GM19035 (cell line): ENCODE results near the gene DBP.
A peak's percentile ranks its signal among the peaks of the same experiment; 100 is the strongest.
"Not testable (repeated sequence)": the region's sequence is repeated elsewhere in the genome, so short reads cannot be mapped to it uniquely, and the experiment has no call there.

Source experiments
- ATAC-seq: cut with Tn5 transposase; IDR thresholded peaks from one replicate; pipeline ENCODE4 v1.9.1; 2021; ENCODE audit not compliant: unreplicated experiment

DBP gene

DNA sequence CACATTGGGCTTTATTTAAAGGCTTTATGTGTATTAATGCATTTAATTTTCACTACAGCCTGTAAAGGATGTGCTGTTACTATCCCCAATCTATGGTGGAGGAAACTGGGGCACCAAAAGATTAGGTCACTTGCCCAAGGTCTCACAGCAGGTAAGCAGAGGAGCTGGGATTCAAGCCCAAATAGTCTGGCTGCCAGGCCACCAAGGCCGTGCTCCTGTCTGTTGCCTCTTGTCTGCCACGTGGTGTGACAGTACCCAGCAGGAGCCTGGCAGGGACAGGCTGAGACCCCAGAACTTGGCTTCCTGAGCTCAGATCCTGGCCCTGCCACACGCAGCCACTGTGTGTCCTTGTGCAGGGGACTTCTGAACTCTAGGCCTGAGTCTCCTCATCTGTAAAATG is 31.2 kb upstream of the DBP start:
- no peak for ATAC-seq

DNA sequence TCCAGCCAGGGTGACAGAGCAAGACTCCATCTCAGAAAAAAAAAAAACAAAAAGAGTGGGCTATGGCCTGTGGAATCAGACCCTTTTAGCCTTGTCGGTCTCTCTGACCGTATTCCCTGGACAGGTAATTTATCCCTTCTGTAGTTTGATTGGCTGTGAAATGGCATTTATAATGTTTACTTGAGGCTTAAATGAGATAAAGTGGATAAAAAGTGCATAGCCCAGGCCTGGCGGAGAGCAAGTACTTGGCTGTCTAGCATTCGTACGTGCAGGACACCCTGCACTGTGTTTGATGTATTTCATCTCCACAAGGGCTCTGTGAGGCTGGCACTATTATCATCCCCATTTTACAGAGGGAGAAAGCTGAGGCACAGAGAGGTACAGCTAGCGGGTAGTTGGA is 28.6 kb upstream of the DBP start:
- no peak for ATAC-seq

DNA sequence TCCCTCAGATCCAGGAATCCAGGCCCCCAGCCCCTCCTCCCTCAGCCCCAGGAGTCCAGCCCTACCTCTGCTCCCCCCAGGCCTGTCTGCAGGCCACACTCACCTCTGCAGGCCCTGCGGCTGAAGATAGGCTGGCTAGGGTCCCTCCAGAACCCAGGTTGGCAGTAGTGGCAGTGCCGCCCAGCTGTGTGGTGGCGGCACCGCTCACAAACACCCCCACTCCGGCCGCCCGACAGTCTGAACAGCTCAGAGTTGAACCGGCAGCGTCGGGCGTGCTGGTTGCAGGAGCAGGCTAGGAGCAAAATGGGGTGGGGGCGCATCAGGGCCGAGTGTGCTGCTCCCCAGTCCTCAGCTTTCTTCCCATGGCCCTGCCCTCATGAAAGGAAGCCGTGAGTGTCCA is 27.3 kb upstream of the DBP start:
- no peak for ATAC-seq

DNA sequence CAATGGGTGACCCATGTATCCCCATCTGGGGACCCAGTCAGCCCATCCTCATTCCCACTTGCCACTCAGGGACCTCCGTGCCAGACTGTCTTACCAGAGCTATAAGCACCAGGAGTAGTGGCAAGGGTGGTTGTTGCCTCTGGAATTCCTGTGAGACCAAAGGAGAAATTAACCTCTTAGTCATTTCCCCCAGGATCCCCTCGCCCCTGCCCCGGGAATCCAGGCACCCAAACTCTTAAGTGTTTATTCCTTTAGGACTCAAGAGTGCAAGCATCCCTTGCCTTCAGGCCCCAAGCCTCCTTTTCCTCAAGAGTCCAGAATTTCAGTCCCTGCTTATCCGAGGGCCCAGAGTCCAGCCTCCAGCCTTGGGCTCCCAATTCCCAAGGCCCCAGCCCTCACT is 26.5 kb upstream of the DBP start:
- ATAC-seq: no peak

DNA sequence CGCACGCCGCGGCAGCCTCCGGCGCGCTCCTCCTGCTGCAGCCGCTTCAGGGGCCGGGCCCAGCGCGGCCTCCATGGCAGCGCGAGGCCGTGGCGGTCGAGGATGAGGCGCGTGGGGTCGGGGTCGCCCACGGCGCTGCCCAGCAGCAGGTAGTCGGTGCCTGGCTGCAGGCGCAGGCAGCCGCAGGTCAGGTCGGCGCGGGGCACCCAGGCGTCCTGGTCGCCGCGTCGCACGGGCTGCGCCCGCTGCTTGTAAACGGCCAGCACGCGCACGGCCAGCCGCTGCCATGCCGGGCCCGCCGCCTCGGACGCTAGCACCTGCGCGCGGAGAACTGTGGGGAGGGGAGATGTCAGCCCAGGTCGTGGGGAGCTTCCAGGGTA is 24.5 kb upstream of the DBP start:
- no peak for ATAC-seq

DNA sequence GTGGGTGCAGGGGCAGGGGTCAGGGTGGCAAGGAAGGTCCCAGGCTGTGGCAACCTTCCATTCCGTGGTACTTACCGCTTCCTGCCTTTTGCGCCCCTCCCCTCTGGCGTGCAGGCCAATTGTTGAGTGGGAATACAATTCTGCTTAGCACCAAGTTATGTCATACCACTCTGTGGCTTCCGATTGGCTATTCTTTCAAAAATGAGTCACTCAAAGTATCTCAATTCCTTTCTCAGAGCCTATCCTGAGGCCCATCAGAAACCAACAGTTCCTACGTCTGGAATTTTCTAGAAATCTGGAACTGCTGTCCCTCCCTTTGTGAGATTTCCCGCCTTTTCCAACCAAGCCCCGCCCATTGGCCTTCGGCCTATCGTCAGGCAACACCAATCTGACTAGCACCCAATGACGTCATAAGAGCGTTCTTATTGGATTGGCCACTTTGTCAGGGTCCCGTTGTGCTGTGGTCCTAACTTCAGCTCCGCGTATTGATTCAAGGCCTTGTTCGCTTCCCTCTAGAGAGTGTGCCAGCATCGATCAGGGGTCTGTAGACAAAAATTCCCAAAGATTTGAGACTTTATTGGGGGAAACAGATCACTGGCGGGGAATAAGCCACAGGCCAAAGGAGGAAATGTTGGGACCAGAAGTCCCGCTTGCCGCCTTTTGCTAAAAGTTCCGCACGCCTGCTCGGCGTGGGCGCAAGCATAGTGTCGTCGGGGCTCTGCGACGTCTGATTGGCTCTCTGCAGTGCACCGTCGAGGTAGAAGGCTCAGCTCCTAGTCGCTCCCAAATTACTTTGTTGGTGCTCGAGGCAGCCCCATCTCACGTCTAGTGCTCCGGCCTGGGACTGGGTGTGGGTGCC is 23.9 kb upstream of the DBP start:
- peak; percentile 89 for ATAC-seq

DNA sequence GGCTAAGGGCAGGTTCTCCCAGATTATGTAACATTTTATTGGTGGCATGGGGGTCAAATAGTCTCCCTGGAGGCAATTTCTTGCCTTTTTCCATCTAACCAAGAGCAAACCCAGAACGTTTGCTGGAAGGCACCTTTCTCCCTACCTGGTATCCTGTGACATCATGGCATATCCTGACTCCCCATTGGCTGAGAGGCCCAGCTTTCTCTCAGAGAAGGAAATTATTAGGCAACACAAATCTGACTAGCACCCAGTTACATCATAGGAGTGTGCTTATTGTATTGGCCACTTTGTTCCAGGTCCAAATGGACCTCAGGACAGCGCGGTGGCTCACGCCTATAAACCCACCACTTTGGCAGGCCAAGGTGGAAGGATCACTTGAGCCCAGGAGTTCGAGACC is 22.6 kb upstream of the DBP start:
- no peak for ATAC-seq

DNA sequence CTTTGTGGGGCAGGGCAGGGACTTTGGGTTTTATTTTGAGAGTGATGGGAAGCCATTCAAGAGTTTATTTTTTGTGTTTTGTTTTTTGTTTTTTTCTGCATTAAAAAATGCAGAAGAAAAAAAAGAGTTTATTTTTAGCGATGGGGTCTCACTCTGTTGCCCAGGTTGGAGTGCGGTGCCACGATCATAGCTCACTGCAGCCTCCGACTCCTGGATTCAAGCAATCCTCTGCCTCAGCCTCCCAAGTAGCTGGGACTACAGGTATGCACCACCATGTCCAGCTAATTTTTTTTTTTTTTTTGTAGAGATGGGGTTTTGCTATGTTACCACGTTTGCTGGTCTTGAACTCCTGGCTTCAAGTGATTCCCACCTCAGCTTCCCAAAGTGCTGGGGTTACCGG is 21.3 kb upstream of the DBP start:
- ATAC-seq: no peak

DNA sequence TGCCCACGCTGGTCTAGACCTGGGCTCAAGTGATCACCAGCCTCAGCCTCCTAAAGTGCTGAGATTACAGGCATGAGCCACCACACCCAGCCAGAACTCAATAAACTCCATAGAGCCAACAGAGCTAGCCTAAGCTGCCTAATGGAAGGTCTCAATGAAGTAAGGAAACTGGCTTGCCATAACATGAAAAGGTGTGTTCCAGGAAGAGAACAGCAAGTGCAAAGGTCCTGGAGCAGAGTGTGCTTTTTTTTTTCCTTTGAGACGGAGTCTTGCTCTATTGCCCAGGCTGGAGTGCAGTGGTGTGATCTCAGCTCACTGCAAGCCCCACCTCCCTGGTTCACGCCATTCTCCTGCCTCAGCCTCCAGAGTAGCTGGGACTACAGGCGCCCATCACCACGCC is 20.6 kb upstream of the DBP start:
- not testable (repeated sequence) for ATAC-seq

DNA sequence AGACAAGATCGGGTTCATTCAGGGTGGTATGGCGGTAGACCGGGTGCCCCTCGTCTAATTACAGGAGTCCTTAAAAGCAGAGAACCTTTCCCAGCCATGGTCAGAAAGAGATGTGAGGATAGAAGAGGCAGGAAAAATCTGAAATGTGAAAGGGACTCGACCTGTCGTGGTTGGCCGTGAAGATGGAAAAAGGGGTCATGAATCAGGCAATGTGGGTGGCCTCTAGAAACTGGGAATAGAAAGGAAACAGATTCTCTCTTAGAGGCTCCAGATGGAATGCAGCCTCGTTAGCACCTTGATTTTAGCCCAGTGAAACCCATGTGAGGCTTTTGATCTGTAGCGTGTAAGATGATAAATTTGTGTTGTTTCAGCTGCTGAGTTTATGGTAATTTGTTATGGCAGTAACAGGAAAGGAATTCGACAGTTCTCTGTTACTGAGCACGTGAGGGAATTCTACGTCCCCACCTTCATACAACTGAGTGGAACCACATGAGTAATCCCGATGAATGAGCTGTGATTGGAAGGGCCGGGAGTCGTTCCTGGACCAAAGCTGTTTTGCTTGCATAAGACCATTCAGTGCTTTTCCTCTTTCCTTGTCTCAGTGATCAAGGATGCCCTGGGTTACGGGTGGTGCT is 19.8 kb upstream of the DBP start:
- no peak for ATAC-seq

DNA sequence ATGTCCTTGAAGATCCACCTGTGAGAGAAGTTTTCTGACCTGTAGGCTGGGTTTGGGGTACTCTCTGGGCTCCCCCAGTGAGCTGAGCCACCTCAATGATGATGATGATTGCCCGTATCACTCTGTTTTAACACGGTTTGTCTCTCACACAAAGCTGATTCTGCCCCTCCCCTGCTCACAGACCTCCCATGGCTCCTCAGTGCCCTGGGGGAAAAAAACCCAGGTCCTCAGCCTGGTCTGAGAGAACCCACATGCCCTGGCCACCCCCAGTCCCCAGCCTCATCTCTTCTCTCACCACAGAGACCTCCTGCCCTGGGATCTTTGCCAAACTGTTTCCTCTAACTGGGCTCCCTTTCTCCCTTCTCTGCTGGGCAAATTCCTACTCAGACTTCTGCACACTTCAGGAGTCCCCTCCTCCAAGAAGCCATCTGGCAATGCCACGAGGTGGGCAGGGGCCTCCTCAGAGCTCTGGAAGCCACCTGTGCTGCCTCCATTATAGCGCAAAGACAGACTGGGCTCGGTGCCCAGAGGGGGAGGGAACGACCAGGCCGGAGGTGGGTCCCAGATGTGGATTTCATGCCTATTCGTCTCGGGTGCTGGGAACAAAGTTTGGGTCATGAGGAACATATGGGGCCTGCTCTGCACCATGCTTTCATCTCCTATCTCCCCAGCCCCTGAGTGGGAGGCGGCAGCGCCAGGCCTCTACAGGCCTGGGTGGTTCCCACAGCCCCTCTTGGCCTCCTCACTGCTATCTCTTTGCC is 17.3 kb upstream of the DBP start:
- no peak for ATAC-seq

DNA sequence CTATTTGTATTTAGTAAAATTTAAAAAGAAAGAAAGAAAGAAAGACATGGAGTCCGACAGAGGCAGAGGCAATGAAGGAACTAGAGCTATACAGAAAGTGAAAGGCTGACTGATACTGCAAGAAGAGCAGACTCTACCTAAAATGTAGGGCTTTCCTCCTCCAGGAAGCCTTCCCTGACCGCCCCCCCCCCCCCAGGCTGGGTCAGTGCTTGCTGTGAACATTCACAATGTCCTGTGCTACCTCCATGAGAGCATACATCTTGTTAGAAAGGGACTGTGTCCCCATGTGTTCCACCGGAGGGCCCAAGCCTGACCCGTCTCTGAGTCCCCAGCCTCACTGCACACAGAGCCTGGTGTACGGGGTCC is 14.5 kb upstream of the DBP start:
- ATAC-seq: no peak

DNA sequence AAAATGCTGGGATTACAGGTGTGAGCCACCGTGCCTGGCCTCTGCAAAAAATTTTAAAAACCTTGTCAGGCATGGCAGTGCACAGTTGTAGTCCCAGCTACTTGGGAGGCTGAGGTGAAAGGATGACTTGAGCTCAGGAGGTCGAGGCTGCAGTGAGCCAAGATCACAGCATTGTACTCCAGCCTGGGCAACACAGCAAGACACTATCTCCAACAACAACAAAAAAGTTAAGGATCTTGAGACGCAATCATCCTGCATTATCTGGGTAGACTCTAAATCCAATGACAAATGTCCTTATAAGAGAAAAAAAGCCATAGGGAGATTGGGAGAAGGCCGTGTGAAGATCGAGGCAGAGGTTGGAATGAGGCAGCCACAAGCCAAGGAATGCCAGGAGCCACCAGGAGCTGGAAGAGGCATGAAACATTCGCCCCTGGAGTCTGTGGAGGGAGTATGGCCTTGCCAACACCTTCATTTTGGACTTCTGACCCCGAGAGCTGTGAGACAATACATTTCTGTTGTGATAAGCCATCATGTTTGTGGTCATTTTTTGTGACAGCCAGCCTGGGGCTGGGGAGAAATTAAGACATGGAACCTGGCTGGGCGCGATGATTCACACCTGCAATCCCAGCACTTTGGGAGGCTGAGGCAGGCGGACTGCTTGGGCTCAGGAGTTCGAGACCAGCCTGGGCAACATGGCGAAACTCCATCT is 13.9 kb upstream of the DBP start:
- no peak for ATAC-seq

DNA sequence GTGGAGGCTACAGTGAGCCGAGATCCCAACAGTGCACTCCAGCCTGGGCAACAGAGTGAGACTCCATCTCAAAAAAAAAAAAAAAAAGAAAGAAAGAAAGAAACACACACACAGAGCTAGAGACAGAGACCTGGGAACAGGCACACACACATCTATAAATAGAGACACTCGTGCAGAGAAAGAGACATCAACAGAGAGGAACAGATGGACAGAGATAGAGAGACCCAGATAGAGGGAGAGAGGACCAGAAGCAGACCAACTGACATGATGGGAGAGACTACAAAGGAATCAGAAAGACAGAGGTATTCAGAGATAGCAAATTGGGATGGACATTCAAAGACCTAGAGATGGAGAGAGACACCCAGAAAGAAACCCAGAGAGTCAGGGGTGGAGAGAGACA is 11.0 kb upstream of the DBP start:
- ATAC-seq: no peak

DNA sequence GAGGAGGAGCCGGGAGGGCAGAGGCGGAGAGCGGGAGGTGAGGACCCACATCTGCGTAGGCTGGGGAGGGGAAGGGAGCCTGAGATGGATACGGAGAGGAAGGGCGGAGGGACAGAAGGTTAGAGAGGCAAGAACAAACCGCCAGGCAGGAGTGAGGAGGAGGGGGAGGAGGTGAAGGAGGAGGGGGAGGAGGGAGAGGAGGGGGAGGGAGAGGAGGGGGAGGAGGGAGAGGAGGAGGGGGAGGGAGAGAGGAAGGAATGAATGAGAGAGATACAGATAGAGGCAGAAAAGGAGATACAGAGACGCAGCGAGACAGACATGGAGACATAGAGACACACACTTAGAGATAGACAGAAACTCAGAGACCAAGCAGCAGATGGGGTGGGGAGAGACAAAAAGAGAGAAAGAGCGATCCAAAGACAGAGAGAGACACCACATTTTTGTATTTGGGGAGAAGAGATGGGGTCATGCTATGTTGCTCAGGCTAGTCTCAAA is 9.6 kb upstream of the DBP start:
- no peak for ATAC-seq

DNA sequence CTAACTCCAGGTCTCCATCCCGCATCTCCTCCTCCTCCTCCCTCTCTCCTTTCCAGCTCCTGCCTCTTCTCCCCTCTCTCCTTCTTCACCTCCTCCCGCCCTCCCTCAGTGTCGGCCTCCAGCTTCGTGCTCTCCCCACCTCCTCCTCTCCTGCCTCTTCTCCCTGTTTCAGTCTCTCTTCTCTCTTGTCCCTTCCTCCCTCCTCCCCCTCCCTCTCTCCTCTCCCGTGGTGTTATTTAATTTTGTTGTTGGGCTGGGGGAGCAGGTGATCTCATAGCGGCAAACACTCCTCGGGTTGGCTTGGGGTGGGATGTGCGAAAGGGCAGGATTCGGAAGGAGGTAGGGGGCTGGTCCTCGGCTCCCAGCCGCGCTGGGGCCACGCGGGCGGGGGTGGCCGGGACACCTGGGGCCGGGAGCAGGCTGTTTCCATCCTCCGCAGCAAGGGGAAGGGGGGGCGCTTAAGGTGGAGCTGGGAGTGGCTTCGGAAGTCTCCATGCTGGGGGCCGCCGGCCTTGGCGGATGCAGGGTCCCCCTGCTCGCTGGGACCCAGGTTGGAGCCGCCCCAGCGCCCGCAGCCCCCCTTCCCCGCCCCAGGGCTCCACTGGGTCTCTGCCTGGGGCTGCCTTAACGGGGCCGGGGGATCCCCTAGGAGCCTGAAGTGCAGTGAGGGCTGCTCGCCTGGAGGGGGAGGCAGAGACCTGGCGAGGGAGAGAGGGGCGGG is 9.0 kb upstream of the DBP start, which contains the start of gene CA11:
Gene CA11, minus strand, starts transcription at position 187 of the 721 bp plus-strand sequence. CDS start 555 bp downstream, outside the sequence.
- ATAC-seq: peak; percentile 74

DNA sequence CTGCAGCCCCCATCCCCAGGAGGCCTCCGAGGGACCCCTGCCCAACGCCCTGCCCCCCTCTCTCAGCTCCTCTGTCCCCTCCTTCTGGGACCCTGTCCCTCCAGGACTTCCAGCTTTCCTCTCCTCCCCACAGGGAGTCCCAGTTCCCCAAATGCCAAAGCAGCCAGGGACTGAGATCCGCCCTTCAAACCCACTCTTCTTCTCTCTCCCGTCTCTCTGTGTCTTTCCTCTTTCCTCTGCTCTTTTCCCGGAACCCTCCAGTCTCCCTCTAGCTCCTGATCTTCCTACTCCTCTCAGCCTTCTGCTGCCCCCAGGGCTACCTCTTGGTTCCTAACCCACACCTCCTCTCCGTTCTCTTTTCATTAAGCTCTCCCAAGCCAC is 8.4 kb upstream of the DBP start:
- ATAC-seq: no peak

DNA sequence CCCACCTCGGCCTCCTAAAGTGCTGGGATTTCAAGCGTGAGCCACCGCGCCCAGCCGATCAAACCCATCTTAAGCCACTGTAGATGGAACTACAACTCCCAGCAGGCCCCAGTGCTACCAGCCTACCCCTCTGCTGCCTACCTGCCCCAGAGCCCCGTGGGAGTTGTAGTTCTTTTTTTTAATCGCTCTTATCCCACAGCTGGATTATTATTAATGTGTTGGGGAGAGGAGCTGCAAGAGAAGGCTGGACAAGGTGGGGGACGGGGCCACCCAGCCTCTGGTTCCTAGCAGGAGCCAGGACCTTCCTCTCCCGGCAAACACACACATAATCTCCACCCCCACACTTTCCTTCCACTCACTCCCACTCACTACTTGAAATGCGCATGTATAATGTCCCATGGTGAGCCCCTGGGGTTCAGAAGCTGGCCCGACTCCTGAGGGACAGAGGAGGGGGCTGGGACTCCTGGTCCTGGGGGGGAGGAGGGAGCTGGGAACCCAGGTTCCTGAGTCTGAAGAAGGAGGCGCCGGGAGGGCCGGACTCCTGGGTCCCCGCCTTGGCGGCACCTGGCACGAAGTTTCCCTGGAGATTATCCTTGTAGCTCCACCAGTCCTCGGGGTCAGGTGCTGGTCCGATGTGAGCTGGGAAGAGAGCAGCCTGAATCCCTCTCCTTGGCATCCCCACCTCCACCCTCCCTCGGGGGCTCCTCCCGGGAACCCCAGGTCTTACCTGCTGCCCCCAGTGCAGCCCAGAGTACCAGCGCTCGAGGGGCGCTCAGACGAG is 7.8 kb upstream of the DBP start:
- ATAC-seq: peak; percentile 55

DNA sequence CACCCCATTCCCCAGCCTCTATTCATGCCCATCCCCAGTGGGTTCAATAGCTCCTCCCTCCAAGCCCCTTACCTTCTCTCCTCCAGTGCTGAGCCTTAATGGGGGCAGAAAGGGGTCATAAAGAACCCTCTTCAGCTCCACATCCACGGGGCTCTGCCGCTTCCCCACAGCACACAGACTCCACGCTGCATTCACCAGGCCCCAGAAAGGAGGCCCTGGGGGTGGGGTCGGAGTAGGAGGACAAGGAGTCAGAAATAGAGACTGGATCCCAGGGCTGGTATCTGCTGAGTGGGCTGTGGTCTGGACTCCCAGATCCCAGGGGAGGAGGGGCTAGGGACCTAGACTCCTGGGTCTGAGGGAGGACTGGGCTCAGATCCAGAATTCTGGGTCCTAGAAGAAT is 7.2 kb upstream of the DBP start:
- ATAC-seq: no peak

DNA sequence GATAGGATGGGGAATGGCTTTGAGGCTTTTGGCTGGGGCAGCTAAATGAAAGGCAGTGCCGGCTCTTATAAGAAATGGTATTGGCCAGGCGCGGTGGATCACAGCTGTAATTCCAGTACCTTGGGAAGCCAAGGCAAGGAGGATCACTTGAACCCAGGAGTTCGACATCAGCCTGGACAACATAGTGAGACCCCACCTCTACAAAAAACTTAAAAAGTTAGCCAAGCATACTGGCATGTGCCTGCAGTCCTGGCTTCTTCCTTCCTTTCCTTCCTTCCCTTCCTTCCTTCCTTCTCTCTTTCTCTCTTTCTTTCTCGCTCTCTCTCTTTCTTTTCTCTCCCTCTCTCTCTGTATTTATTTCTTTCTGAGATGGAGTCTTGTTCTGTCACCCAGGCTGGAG is 5.7 kb upstream of the DBP start:
- no peak for ATAC-seq
